Measurements from ENCODE around the gene IFT122. TPM values are rescaled to one million over a fixed set of nuclear protein-coding genes. Genes with fewer than 3 reads are reported as not detected.
"Not testable (repeated sequence)": the region's sequence is repeated elsewhere in the genome, so short reads cannot be mapped to it uniquely, and the experiment has no call there.

The IFT122 gene
- total RNA-seq, 2 donors from 2014 or later, result 19.3 to 33.4 TPM

DNA sequence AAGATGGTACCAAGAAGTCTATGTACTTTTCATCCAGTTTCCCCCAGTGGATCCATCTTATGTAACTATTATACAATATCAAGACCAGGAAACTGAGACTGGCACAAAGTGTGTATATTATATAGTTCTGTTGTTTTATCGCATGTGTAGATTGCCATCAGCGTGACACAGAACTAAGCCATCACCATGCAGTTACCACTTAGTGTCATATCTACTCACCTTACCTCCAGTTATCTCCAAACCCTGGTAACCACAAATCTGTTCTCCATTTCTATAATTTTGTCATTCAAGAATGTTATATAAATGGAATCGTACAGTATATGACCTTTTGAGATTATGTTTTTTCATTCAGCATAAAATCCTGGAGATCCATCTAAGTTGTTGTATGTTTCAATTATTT, 23.1 kb downstream of the IFT122 start:
- ATAC-seq (replicated peaks), result no peak
- Mint-ChIP-seq H3K4me1 (peaks cover 7% of the 10 kb centered on the region), H3K27ac (no peak overlapping the region), H3K27me3 (no peaks in the 10 kb centered on the region), H3K4me3 (no peak overlapping the region), H3K9me3 (peaks cover 3% of the 10 kb centered on the region), H3K36me3 (ENCODE audit: low read depth) (peaks cover 7% of the 10 kb centered on the region)

DNA sequence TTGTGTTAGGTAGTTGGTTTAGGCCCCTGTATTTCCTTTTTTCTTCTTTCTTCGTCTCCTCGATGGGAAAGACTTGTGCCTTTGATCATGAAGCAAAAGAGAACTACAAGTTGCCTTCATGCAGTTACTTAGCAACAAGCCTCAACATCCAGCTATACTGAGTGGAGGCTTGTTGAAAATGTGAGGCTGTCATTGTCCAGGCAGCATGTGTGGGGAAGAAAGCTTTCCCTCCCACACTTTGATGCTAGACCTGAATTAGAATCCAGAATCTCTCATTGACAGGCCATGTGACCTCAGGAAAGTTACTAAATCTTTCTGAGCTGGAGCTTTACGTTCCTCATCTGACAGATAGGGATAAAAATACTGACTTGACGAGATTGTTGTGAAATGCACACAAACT, 23.7 kb downstream of the IFT122 start:
- Mint-ChIP-seq H3K4me1 (peaks cover 7% of the 10 kb centered on the region), H3K9me3 (peaks cover 3% of the 10 kb centered on the region), H3K27ac (no peak overlapping the region), H3K27me3 (no peaks in the 10 kb centered on the region), H3K4me3 (no peak overlapping the region), H3K36me3 (ENCODE audit: low read depth) (peaks cover 7% of the 10 kb centered on the region)
- no peak for ATAC-seq (replicated peaks)

DNA sequence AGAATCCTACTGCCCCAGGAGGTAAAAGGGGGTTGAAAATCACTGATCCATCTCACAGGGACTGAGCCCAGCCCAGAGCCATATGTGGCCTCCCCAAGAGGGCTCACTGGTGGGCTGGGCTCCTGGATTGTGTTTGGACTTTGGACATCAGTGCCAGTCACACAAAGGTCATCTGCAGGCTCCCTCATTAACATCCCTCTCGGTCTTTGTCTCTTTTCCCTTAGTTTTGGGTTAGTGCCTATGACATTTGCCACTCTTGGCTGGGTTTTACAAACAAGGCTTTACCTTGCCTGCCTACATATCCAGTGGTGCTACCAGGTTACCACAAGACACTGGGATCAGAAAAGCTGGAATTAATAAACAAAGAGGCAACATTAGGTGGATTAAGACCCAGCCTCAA, 27.9 kb downstream of the IFT122 start:
- ATAC-seq (replicated peaks), result no peak
- H3K27ac Mint-ChIP-seq, result no peak overlapping the region
- H3K27me3 Mint-ChIP-seq, result no peaks in the 10 kb centered on the region
- H3K4me1 Mint-ChIP-seq, result peaks cover 4% of the 10 kb centered on the region
- H3K9me3 Mint-ChIP-seq, result no peaks in the 10 kb centered on the region
- H3K4me3 Mint-ChIP-seq, result no peak overlapping the region
- H3K36me3 Mint-ChIP-seq (ENCODE audit: low read depth), result peaks cover 22% of the 10 kb centered on the region

DNA sequence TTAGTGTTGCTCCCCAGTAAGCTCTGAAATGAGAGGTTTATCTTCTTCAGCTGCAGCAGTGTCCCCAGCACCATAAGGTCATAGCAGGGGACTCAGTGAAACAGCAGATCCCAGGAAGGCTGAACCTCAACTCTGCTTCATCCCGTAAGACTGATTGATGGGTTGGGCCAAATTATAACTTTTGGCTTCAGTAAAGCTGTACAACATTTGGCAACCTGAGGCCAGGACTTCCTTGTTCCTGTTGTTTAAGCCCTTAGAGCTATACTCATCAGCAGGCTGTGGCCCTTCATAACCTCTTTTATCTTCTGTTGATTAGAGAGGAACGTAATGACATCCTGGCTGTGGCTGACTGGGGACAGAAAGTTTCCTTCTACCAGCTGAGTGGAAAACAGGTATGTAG, 29.0 kb downstream of the IFT122 start:
- no peak for ATAC-seq (replicated peaks)
- Mint-ChIP-seq H3K27me3 (no peaks in the 10 kb centered on the region), H3K36me3 (ENCODE audit: low read depth) (peaks cover 19% of the 10 kb centered on the region), H3K27ac (no peak overlapping the region), H3K4me1 (peaks cover 4% of the 10 kb centered on the region), H3K9me3 (no peaks in the 10 kb centered on the region), H3K4me3 (no peak overlapping the region)

DNA sequence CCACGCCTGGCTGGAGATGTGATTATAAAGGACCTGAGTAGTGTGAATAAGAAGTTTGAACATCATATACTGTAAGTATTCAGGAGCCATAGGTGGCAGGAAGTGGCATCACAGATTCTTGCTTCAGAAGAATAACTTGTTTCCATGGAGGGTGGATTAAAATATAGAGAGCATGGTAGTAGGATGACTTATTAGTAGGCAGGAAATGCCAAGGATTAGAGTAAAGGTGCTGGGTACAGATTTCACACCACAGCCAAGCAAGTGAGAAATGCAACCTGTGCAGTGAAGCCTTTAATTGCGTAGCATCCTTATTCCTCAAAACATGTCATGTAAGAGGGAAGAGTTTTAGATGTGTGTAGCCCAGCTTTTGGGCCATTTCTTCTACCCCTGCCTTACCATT, 30.8 kb downstream of the IFT122 start:
- Mint-ChIP-seq H3K27ac (no peak overlapping the region), H3K36me3 (ENCODE audit: low read depth) (peaks cover 21% of the 10 kb centered on the region), H3K27me3 (no peaks in the 10 kb centered on the region), H3K4me1 (peaks cover 4% of the 10 kb centered on the region), H3K9me3 (no peaks in the 10 kb centered on the region), H3K4me3 (no peak overlapping the region)
- ATAC-seq (replicated peaks), result no peak

DNA sequence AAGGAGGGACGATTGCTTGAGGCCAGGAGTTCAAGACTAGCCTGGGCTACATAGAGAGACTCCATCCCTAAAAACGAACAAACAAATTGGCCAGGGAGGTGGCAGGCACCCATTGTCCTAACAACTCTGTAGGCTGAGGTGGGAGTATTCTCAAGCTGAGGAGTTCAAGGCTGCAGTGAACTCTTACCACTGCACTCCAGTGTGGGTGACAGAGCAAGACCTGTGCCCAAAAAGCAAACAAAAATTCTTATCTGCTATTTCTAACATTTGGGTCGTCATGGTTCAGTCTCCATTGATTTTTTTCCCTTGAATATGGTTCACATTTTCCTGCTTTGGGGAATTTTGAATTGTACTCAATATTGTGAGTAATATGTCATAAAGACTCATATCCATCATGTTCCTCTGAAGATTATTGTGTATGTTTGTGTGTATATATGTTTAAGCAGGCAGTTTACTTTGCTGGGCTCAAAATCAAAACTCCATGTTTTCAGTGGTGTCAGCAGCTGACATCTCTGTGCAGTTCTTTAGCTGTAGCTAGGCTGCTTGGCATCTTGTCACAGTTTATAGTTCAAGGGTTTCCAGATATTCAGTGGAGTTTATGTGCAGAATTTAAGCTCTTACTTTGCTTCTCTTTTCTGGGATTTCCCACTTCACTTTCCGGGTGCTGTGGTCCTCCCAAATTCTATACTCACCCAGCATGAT, 33.2 kb downstream of the IFT122 start:
- no peak overlapping the region for H3K27ac Mint-ChIP-seq
- no peak overlapping the region for H3K4me3 Mint-ChIP-seq
- peaks cover 41% of the 10 kb centered on the region for H3K36me3 Mint-ChIP-seq (ENCODE audit: low read depth)
- no peak for ATAC-seq (replicated peaks)
- no peaks in the 10 kb centered on the region for H3K9me3 Mint-ChIP-seq
- no peaks in the 10 kb centered on the region for H3K27me3 Mint-ChIP-seq
- peaks cover 4% of the 10 kb centered on the region for H3K4me1 Mint-ChIP-seq

DNA sequence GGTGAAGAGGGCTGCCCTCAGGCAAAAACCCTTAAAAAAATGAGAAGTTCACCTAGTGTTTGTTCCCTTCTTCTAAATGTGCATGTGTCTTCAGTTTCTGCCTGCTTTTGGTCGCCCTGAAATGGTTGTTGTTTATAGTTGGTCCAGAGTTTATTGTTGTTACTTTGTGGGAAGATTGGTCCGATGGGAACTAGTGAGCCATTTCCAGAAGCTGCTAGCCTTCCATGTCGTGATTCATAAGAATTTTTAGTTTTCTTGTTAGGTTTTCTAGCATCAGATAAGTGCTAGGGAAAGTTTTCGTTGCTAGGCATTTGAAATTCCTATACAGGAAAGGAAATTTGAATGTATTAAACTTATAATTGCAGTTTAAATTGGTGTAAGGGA, 33.7 kb downstream of the IFT122 start:
- H3K9me3 Mint-ChIP-seq, result no peaks in the 10 kb centered on the region
- no peak for ATAC-seq (replicated peaks)
- H3K27ac Mint-ChIP-seq, result no peak overlapping the region
- peaks cover 4% of the 10 kb centered on the region for H3K4me1 Mint-ChIP-seq
- H3K36me3 Mint-ChIP-seq (ENCODE audit: low read depth), result peaks cover 41% of the 10 kb centered on the region
- H3K4me3 Mint-ChIP-seq, result no peak overlapping the region
- H3K27me3 Mint-ChIP-seq, result no peaks in the 10 kb centered on the region

DNA sequence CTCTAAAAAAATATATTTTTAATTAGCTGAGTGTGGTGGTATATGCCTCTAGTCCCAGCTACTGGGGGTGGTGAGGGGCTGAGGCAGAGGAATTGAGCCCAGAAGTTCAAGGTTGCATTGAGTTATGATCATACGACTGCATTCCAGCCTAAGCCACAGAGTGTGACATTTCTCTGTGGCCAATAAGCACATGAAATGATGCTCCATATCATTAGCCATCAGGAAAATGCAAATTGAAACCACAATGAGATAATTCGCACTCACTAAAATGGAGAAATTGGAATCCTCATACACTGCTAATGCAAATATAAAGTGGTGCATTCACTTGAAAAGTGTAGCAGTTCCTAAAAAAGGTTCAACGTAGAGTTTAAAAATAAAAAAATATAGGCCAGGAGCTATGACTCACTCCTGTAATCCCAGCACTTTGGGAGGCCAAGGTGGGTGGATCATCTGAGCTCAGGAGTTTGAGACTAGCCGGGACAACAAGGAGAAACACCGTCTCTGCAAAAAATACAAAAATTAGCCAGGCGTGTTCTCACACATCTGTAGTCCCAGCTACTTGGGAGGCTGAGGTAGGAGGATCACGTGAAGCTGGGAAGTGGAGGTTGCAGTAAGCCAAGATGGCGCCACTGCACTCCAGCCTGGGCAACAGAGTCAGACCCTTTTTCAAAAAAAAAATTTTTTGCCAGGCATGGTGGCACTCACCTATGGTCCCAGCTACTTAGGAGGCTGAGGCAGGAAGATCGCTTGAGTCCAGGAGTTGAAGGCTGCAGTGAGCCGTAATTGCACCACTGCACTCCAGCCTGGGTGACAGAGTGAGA, 35.2 kb downstream of the IFT122 start:
- H3K4me1 Mint-ChIP-seq, result no peaks in the 10 kb centered on the region
- H3K4me3 Mint-ChIP-seq, result no peak overlapping the region
- no peaks in the 10 kb centered on the region for H3K27me3 Mint-ChIP-seq
- H3K27ac Mint-ChIP-seq, result no peak overlapping the region
- peaks cover 40% of the 10 kb centered on the region for H3K36me3 Mint-ChIP-seq (ENCODE audit: low read depth)
- H3K9me3 Mint-ChIP-seq, result no peaks in the 10 kb centered on the region
- ATAC-seq (replicated peaks), result no peak

DNA sequence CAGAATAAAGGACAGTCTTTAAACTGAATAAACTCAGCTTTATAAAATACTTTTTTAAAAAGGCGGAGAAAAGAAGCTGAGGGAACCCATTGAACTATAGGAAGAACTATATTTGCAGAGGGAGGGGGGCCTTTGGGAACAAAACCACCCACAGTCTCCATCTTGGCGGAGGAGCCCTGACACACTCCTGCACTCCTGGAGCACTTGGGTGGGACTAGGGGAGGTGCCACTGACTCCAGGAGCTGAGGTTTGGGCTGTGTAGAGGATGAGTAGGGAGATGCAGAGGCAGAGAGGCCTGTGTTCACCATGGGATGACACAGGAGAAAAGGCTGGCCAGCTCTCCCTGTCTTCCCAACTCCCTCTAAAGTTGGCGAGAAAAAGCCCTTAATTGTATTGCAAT, 35.8 kb downstream of the IFT122 start:
- Mint-ChIP-seq H3K27me3 (no peaks in the 10 kb centered on the region), H3K4me1 (no peaks in the 10 kb centered on the region)

DNA sequence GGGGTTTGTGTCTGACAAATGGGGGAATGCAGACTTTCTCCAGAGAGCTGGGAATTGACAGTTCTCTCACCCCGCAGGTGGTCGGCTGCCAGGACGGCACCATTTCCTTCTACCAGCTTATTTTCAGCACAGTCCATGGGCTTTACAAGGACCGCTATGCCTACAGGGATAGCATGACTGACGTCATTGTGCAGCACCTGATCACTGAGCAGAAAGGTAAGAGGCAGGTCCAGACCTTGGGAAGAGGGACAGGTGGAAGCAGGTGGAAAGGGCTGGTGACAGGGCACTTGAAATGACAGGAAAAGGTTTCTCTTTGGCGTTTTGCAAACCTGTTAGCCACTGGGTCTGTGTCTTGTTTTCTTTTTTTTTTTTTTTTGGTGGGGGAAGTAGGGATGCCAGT, 36.6 kb downstream of the IFT122 start:
- no peak overlapping the region for H3K4me3 Mint-ChIP-seq
- no peaks in the 10 kb centered on the region for H3K9me3 Mint-ChIP-seq
- no peak overlapping the region for H3K27ac Mint-ChIP-seq
- H3K36me3 Mint-ChIP-seq (ENCODE audit: low read depth), result peaks cover 39% of the 10 kb centered on the region
- no peak for ATAC-seq (replicated peaks)
- H3K4me1 Mint-ChIP-seq, result no peaks in the 10 kb centered on the region
- no peaks in the 10 kb centered on the region for H3K27me3 Mint-ChIP-seq

More for the DNA sequence above, 35.8 kb downstream of the IFT122 start:
- no peak overlapping the region for H3K27ac Mint-ChIP-seq
- no peak for ATAC-seq (replicated peaks)
- H3K36me3 Mint-ChIP-seq (ENCODE audit: low read depth), result peaks cover 43% of the 10 kb centered on the region
- H3K9me3 Mint-ChIP-seq, result no peaks in the 10 kb centered on the region
- H3K4me3 Mint-ChIP-seq, result no peak overlapping the region

DNA sequence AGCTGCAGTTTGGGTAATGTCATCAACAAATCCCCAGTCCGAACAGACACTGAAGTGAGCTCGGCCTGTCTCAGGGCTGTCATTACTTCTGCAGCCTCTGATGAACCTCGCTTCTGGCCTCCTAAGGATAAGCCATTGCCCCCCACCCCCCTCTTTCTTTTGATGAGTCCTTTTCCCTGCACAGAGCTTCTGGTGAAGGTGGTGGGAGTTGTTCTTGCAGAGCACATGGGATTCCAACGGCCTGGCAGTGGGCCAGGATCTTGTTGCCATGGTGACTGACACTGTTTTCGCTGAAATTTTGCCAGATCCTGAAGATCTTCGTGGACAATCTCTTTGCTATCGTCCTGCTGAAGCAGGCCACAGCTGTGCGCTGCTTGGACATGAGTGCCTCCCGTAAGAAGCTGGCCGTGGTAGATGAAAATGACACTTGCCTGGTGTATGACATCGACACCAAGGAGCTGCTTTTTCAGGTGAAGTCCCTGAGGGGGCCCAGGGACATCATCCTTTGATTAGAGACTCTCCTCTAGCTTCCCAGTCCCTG, 41.3 kb downstream of the IFT122 start:
- Mint-ChIP-seq H3K4me3 (peak overlapping the region; percentile 28), H3K27ac (peak overlapping the region; percentile 70), H3K36me3 (ENCODE audit: low read depth) (peaks cover 27% of the 10 kb centered on the region)
- H3K4me1 Mint-ChIP-seq; H3K27me3 Mint-ChIP-seq; H3K9me3 Mint-ChIP-seq; ATAC-seq (replicated peaks): not testable (repeated sequence)

DNA sequence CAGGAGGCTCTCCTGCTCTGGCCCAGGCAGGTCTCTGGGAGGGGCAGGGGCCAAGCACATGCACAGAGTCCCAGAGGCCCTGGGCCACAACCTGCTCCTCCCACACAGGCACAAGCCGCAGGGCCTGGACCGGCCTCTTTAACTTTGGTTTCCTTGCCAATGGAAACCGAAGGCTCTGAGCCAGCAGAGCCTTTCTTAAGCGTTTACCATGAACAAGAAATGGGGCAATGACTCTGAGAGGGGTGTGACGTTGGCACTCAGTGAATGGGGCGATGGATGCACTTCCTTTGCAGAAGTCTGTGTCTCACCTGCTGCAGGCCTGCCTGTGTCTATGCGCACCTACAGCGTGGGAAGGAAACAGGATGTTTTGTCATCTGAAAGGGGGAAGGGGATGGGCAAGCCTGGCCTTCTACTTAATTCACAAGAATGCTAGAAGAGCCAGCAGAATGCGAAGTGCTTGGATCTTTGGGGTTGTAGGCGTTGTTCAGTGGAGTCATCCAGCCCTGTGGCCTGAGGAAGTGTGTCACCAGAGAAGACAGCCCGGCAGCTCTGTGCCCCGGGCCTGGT, 41.8 kb downstream of the IFT122 start:
- Mint-ChIP-seq H3K4me1 (peaks cover 6% of the 10 kb centered on the region), H3K27ac (peak overlapping the region; percentile 70), H3K9me3 (no peaks in the 10 kb centered on the region), H3K4me3 (peak overlapping the region; percentile 28), H3K27me3 (no peaks in the 10 kb centered on the region), H3K36me3 (ENCODE audit: low read depth) (peaks cover 21% of the 10 kb centered on the region)
- ATAC-seq (replicated peaks), result peak; percentile 82

DNA sequence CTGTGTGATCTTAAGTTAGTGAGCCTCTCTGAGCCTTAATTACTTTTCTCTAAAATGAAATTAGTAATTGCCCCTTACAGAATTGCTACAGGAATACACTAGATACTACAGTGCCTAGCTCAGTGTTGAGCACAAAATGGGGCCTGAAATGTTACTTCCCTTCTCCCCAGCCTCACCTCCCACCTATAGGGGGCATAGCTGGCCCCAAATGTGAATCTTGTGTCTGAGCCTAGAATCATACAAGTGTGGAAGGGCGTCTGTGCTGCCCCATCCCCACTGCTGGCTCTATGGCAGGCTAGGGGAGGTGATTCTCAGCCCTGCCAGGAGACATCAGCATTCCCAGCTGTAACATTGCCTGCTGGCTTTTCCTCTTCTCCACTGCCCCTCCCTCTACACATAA, 42.7 kb downstream of the IFT122 start:
- no peak for ATAC-seq (replicated peaks)
- Mint-ChIP-seq H3K27me3 (no peaks in the 10 kb centered on the region), H3K27ac (no peak overlapping the region), H3K4me3 (no peak overlapping the region), H3K4me1 (peaks cover 6% of the 10 kb centered on the region), H3K9me3 (no peaks in the 10 kb centered on the region), H3K36me3 (ENCODE audit: low read depth) (peaks cover 15% of the 10 kb centered on the region)

DNA sequence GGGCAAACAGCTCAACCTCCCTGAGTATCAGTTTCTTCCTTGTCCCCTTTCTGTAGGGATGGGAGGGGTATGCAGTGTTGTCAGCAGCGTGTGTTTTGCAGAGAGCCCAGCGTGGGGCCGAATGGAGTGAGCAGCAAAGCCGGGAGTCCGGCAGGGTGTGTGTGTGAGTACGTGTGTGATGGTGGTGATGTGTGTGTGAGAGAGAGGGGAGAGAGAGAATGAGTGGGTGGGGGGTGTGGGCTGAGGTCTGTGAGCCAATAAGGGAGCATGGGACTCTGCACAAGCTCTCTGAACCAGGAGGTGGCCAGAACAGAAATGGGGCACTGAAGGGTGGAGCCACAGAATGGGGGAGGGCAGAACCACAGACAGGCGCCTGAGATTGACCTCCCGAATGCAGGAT, 43.8 kb downstream of the IFT122 start:
- Mint-ChIP-seq H3K27me3 (no peaks in the 10 kb centered on the region), H3K27ac (no peak overlapping the region), H3K9me3 (no peaks in the 10 kb centered on the region), H3K4me1 (peaks cover 6% of the 10 kb centered on the region), H3K36me3 (ENCODE audit: low read depth) (peaks cover 10% of the 10 kb centered on the region), H3K4me3 (no peak overlapping the region)
- no peak for ATAC-seq (replicated peaks)

DNA sequence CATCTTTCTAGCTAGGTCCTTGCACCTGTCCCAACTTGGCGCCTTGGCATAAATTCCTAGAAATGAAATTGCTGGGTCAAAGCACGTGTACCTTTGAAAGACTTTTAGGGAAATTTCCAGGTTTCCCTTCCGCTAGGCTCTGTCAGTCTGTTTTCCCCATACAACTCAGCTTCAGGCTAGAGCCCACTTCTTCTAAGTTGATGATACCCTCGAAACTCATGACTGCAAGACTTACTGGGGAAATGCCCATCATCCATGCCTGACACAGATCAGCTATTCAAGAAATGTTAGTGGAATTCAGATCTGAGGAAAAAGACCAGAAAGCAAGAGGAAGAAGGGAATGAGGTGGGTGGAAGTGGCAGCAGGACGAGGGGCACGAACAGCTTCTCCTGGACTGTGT, 45.1 kb downstream of the IFT122 start:
- ATAC-seq (replicated peaks); H3K27me3 Mint-ChIP-seq; H3K4me1 Mint-ChIP-seq; H3K27ac Mint-ChIP-seq; H3K36me3 Mint-ChIP-seq (ENCODE audit: low read depth); H3K9me3 Mint-ChIP-seq; H3K4me3 Mint-ChIP-seq: not testable (repeated sequence)
